KMS-11 (cell line): ENCODE measurements around the gene FNDC3B.
"Not testable (repeated sequence)": the region's sequence is repeated elsewhere in the genome, so short reads cannot be mapped to it uniquely, and the experiment has no call there.

Experiments
- H2AFZ ChIP-seq: fragments of 200-600 bp; sonication (generic); 2 replicates; pipeline ENCODE4 v1.6.1; 2016; ENCODE audit warnings: antibody characterized with exemption, mixed run types, low read depth
- H3K27ac ChIP-seq: fragments of 200-600 bp; sonication (generic); 2 replicates; pipeline ENCODE4 v1.6.1; 2016; ENCODE audit warnings: mild to moderate bottlenecking, mixed run types
- H3K27me3 ChIP-seq: fragments of 200-600 bp; sonication (generic); 2 replicates; pipeline ENCODE4 v1.6.1; 2017; ENCODE audit warnings: mild to moderate bottlenecking, low read depth, mixed run types, moderate library complexity; ENCODE audit not compliant: insufficient read depth
- H3K36me3 ChIP-seq: fragments of 200-600 bp; sonication (generic); 2 replicates; pipeline ENCODE4 v1.6.1; 2017; ENCODE audit warnings: mild to moderate bottlenecking, mixed run types; ENCODE audit not compliant: insufficient read depth
- H3K4me1 ChIP-seq: fragments of 200-600 bp; sonication (generic); 2 replicates; pipeline ENCODE4 v1.6.1; 2016; ENCODE audit warnings: mild to moderate bottlenecking, low read depth, mixed run types; ENCODE audit not compliant: poor library complexity, severe bottlenecking
- H3K4me2 ChIP-seq: fragments of 200-600 bp; sonication (generic); 2 replicates; pipeline ENCODE4 v1.7.0; 2016; ENCODE audit warnings: mild to moderate bottlenecking, mixed run types
- H3K4me3 ChIP-seq: fragments of 200-600 bp; sonication (generic); IDR thresholded peaks from 2 replicates; pipeline ENCODE4 v1.6.1; 2017; ENCODE audit warnings: low read depth, low read length, mixed read lengths; ENCODE audit not compliant: insufficient read depth
- H3K79me2 ChIP-seq: fragments of 200-600 bp; sonication (generic); 2 replicates; pipeline ENCODE4 v1.6.1; 2016; ENCODE audit warnings: low read depth, mixed run types; ENCODE audit not compliant: insufficient read depth
- H3K9ac ChIP-seq: fragments of 200-600 bp; sonication (generic); 2 replicates; pipeline ENCODE4 v1.6.1; 2016; ENCODE audit warnings: mild to moderate bottlenecking, mixed run types
- H4K20me1 ChIP-seq: fragments of 200-600 bp; sonication (generic); 2 replicates; pipeline ENCODE4 v1.6.1; 2016; ENCODE audit warnings: mild to moderate bottlenecking, mixed run types; ENCODE audit not compliant: insufficient read depth
- TF ChIP-seq, protein P1 (sequence below): fragments of 200-600 bp; sonication (generic); conservative IDR thresholded peaks from 2 replicates; pipeline ENCODE4 v1.6.1; 2017; ENCODE audit warnings: low read depth, mild to moderate bottlenecking, antibody characterized with exemption, low read length, moderate library complexity, mixed read lengths

FNDC3B gene

DNA sequence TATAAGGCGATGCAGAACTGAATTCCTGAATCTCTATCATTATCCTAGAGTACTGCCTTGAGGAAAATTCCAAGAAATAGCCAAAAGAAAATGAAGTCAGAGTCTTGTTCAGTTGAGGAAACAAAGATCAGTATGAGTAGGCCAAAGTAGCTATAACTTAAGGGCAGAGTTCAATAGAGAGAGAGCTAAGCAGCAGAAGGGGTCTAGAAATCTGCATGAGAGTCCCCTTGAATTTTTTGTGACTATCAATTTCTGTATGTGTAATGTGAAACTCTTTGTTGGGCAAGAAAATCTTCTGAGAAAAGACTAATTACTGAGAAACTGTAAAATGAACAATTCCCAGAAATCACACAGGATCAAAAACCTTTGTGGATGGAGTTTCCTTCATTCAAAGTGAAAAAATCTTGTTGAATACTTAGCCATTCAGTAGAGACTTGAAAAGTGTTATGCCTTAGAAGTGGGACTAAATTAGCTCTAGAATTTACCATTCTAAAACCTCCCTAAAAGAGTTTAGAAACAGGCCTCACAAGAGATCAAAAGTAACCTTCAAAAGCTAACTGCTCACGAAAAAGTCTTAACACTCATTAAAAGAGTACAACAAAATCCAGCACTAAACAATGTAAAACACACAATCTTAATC is 43.1 kb upstream of the FNDC3B start:
- no peak overlapping the region for H2AFZ ChIP-seq
- H3K9ac ChIP-seq: no peak overlapping the region
- no peaks in the 10 kb centered on the region for H3K36me3 ChIP-seq
- TF ChIP-seq, protein P1, sequence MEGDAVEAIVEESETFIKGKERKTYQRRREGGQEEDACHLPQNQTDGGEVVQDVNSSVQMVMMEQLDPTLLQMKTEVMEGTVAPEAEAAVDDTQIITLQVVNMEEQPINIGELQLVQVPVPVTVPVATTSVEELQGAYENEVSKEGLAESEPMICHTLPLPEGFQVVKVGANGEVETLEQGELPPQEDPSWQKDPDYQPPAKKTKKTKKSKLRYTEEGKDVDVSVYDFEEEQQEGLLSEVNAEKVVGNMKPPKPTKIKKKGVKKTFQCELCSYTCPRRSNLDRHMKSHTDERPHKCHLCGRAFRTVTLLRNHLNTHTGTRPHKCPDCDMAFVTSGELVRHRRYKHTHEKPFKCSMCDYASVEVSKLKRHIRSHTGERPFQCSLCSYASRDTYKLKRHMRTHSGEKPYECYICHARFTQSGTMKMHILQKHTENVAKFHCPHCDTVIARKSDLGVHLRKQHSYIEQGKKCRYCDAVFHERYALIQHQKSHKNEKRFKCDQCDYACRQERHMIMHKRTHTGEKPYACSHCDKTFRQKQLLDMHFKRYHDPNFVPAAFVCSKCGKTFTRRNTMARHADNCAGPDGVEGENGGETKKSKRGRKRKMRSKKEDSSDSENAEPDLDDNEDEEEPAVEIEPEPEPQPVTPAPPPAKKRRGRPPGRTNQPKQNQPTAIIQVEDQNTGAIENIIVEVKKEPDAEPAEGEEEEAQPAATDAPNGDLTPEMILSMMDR: no peak
- no peaks in the 10 kb centered on the region for H3K27me3 ChIP-seq
- no peaks in the 10 kb centered on the region for H3K4me1 ChIP-seq
- no peak overlapping the region for H3K27ac ChIP-seq
- H3K4me2 ChIP-seq: no peak overlapping the region
- no peak overlapping the region for H3K4me3 ChIP-seq
- no peaks in the 10 kb centered on the region for H3K79me2 ChIP-seq
- H4K20me1 ChIP-seq: no peaks in the 10 kb centered on the region

DNA sequence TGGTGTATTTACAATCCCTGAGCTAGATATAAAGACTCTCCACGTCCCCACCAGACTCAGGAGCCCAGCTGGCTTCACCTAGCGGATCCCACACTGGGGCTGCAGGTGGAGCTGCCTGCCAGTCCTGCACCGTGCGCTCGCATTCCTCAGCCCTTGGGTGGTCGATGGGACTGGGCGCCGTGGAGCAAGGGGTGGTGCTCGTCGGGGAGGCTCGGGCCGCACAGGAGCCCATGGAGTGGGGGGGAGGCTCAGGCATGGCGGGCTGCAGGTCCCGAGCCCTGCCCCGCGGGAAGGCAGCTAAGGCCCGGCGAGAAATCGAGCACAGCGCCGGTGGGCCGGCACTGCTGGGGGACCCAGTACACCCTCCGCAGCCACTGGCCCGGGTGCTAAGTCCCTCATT is 40.6 kb upstream of the FNDC3B start:
- H3K27me3 ChIP-seq, H2AFZ ChIP-seq, H3K79me2 ChIP-seq, H3K9ac ChIP-seq, H3K27ac ChIP-seq, H3K4me2 ChIP-seq, H3K4me1 ChIP-seq, H3K4me3 ChIP-seq, H4K20me1 ChIP-seq, H3K36me3 ChIP-seq: not testable (repeated sequence)

DNA sequence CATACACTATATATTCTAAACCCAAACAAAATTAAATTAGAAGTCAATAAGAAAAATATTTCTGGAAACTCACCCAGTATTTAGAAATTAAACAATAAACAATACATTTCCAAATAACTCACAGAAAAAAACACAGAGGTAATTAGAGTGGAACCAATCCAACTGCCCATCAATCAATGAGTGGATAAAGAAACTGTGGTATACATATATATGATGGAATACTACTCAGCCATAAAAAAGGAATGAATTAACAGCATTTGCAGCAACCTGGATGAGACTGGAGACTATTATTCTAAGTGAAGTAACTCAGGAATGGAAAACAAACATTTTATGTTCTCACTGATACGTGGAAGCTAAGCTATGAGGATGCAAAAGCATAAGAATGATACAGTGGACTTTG is 37.8 kb upstream of the FNDC3B start:
- not testable (repeated sequence) for H3K79me2 ChIP-seq, H3K9ac ChIP-seq, H3K36me3 ChIP-seq, H3K4me1 ChIP-seq, H3K27me3 ChIP-seq, H4K20me1 ChIP-seq, H2AFZ ChIP-seq, H3K27ac ChIP-seq, H3K4me3 ChIP-seq, H3K4me2 ChIP-seq

DNA sequence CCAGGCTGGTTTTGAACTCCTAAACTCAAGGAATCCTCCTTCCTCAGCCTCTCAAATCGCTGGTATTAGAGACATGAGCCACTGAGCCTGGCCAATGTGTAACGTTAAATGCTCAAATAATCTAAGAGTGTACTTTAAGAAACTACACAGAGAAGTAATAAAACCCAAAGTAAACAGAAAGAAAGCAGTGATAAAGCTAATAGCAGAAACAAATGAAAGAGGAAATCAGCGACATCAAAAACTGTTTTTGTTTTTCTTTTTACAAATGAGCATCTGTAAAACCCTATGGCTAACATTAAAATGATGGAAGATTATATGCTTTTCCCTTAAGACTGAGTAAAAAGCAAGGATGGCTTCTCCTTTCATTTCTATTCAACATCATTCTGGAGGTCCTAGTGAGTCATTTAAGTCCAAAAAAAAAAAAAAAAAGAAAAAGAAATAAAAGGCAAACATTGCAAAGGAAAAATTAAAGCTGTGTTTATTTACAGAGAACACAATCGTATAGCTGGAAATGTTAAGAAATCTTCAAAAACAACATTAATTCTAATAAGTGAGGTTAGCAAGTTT is 36.8 kb upstream of the FNDC3B start:
- H3K36me3 ChIP-seq: no peaks in the 10 kb centered on the region
- H3K27ac ChIP-seq: no peak overlapping the region
- H3K79me2 ChIP-seq: no peaks in the 10 kb centered on the region
- H3K4me2 ChIP-seq: no peak overlapping the region
- H4K20me1 ChIP-seq: no peaks in the 10 kb centered on the region
- H3K4me3 ChIP-seq: no peak overlapping the region
- H3K4me1 ChIP-seq: no peaks in the 10 kb centered on the region
- H3K27me3 ChIP-seq: no peaks in the 10 kb centered on the region
- H3K9ac ChIP-seq: no peak overlapping the region
- no peak overlapping the region for H2AFZ ChIP-seq
- TF ChIP-seq, protein P1: no peak

DNA sequence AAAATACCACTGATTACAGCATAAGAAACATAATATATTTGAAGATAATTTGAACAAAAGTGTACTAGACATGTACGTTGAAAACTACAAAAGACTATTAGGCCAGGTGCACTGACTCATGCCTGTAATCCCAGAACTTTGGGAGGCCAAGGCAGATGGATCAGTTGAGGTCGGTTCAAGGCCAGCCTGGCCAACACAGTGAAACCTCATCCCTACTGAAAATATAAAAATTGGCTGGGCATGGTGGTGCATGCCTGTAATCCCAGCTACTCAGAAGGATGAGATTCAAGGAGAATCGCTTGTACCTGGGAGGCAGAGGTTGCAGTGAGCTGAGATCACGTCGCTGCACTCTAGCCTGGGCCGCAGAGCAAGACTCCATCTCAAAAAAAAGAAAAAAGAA is 36.2 kb upstream of the FNDC3B start:
- Histone ChIP-seq H3K27ac (no peak overlapping the region), H3K4me3 (no peak overlapping the region), H3K4me2 (no peak overlapping the region), H3K4me1 (no peaks in the 10 kb centered on the region), H3K79me2 (no peaks in the 10 kb centered on the region), H4K20me1 (no peaks in the 10 kb centered on the region), H3K27me3 (no peaks in the 10 kb centered on the region), H3K9ac (no peak overlapping the region), H3K36me3 (no peaks in the 10 kb centered on the region), H2AFZ (no peak overlapping the region)
- TF ChIP-seq, protein P1: no peak
